SW480 (cell line): ENCODE measurements around the gene KANK3.
A peak's percentile ranks its signal among the peaks of the same experiment; 100 is the strongest.
"Not testable (repeated sequence)": the region's sequence is repeated elsewhere in the genome, so short reads cannot be mapped to it uniquely, and the experiment has no call there.

Experiments used
- DNase-seq: peaks from one replicate; pipeline ENCODE4 v3.0.0-alpha.2; 2016; ENCODE audit warnings: low spot score

Gene KANK3

DNA sequence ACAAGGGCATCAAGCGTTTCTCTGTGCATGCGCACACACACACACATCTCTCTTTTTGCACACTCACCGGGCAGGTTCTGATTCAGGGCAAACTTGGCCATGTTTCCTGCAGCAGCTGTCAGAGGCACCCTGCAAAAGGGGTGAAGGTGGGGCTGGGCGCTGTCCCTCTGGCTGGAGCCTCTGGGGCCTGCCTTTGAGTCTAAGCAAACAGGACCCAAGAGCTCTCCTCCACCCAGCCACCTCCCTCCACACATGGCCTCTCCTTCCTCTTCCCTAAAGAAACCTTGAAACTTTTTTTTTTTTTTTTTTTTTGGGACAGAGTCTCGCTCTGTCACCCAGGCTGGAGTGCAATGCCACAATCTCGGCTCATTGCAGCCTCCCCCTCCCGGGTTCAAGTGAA lies 5.3 kb downstream of the KANK3 start:
- no peak for DNase-seq

DNA sequence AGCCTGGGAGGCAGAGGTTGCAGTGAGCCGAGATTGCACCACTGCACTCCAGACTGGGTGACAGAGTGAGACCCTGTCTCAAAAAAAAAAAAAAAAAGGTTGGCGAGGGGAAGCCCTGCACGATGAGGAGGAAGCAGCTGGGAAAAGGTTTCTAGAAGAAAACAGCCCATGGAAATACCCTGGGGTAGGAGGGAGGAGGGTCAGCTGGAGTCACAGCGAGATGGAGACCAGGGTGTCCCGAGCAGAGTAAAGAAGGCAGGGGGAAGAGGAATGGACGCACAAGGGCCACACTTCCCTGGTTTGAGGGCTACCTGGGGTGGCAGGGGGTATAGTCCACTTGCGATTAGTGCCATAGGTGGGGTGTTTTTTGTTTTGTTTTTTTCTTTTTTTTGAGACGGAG lies 6.4 kb downstream of the KANK3 start:
- no peak for DNase-seq

DNA sequence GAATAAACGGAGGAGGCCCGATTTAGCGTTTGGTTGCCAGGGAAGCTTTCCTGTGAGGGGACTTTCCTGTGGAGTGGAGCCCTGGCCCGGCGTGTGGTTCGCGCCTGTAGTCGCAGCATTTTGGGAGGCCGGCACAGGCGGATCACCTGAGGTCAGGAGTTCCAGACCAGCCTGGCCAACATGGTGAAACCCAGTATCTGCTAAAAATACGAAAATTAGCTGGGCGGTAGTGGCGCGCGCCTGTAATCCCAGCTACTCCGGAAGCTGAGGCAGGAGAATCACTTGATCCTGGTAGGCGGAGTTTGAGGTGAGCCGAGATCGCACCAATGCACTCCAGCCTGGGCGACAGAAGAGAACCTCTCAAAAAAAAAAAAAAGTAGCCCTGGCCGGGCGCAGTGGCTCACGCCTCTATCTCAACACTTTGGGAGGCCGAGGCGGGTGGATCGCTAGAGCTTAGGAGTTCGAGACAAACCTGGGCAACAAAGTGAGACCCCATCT lies 6.9 kb downstream of the KANK3 start:
- no peak for DNase-seq

DNA sequence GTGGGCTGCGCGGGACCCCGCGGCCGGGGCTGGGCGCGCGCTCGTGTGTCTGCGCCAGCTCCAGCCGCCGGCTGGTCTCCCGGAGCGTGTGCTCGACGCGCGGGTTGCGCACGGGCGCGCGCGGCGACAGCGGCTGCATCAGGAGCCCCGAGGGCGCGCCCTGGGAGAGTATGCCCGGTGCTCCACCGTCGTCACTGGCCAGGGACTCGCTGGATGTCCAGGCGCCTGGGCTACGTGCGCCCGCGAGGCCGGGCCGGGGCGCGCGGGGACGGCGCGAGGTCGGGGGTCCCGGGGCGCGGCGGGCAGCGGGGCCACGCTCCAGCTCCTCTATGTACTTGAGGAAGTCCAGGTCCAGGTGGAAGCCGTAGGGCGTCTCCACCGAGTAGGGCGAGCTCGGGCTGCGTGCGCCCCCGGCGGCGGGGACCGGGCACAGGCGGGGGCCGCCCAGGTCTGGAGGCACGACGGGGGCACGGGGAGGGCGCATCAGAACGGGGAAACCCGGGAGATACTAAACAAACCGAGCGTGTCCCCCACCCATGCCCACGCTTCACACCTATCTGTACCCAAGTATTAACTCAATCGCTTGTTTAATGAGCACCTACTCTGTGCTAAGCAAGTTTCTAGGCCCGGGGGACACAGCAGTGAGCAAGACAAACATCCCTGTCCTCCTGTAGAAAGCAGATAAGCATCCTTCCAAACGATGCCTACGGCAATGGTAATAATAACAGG lies 7.6 kb downstream of the KANK3 start:
- DNase-seq: no peak

DNA sequence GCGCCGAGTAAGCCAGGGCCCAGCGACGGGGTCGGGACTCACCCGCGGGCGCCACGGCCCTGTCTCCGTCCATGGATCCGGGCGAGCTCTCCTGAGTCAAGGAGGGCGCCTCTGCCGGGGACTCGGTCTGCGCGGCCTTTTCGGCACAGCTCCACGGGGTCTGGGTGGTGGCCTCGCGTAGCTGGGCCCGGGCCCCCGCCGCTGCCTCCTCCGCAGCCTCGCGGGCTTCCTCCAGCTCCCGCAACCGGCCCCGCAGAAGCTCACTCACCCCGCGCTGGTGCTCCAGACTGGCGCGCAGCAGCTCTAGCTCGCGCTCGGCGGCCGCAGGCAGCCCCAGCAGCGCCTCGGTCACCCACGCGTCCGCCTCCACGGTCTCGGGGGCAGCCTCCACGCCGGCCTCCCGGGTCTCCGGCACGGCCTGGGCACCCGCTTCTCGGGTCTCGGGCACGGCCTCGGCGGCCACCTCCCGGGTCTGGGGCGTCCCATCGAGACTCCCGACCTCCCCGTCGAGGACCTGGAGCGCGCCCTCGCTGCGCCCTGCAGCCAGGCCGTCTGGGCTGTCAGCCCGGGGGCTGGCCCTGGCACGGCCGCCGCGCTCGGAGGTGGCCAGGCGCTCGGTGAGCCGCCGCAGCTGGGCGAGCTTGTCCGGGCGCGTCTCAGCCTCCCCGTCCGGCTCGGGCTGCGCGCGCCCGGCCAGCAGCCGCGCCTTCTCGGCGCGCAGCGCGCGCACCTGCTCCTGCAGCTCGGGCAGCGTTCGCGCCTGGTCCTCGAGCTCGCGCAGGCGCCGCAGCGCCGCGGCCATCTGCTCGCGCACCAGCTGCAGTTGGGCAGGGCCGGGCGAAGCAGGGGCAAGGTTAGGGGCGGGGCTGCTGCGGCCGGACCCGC lies 8.4 kb downstream of the KANK3 start:
- peak; percentile 73 for DNase-seq

DNA sequence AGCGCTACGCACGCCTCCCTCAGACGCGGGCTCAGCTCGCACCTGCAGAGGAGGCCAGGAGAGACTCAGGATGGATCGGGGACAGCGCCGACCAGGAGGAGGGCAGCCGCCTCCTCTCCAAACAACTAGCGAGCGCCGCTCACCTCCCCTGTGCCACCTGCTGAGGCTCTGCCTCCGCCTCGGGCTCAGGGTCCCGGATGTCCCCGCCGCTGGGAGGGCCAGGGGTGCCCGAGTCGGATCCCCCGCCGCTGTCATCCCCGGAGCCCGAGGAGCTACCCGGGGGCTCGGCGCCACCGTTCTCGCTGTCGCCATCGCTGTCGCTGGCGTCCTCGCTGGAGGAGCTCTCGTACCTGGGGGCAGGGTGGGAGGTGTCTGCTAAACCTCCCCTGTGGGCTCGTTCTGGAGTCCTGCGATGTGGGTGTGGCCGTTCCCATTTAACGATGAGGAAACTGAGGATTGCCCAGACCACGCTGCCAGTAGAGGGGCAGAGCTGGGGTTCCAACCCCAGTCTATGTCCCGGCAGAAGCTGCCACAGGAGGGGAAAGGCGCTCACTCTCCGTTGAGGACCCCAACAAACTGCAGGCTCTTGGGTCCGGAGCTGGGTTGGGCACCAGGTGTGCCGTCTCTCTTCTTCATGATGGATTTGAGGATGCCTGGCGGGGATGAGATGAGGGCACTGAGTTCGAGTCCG lies 9.2 kb downstream of the KANK3 start:
- DNase-seq: no peak

DNA sequence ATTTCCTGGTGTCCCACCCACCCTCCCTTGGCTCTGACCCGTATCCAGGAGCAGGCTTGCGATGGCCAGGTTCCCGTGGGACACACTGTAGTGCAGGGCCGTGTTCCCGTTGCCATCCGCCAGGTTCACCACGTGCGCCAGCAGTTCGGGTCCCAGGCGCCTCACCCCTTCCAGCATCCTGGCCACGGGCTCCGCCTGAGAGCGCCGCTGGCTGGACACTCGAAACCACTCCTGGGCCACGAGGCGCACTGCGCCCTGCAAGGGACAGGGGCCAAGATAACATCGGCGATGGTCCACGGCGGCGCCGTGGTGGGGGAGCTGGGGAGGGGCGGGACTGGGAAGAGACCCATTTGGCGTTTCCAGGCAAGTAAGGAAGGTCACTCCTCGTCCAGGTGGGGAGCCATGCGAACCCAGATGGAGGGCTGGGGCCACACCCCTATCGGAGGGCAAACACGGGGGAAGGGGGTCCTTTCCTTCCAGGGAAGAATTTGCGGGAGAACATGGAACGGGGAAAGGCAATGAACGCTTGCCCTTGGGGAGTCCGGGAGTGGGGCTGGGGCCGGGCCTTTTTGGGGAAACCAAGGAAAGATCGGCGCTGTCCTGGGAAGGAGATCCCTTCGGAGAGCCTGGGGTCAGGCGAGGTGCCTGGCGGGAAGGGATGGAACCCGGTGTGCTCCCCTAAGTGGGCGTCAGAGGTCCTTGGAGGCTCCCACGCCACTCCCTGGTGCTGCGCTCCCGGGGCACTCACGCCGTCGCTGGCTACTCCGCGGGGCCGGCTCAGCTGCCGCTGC lies 9.9 kb downstream of the KANK3 start:
- DNase-seq: no peak

DNA sequence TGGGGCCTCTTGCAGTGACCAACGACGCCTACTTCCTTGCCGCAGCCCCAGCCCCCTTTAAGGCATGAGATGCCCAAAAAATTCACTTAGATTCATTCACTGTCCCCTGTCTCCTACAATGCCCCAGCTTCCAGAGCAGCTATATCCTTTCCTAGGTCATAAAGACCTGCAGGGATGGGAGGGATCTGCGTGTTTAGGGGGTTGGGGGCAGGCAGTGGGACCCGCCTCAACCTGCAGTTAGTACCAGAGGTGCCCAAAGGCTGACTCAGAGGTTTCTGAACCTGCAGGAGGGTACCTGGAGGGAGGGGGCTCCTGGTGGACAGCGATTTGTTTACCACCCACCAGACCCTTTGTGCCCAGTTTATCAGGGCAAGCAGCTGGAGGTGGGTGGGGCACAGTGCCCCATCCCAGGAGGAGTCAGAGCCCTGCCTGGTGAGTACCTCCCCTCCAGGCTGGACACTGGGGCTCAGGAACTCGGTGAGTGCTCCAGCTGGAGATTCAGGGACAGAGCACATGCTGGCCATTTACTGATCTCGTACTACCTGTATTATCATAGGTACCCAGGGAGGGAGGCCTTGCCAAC lies 11.7 kb downstream of the KANK3 start:
- no peak for DNase-seq

DNA sequence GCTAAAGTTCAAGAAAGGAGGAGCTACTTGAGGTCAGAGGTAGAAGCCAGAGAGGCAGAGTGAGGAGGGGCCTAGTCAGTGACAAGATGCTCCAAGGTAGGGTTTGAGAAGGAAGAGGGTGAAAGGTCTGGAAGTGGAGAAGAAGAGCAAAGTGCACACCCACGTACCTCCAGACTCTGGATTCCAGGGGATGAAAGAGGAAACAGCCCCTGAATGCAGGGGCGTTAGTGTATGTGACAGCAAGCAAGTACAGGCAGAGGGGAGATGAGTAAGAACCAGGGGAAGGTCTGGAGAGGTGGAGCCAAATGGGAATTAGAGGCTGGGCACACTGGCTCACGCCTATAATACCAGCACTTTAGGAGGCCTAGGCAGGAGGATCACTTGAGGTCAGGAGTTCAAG lies 13.1 kb downstream of the KANK3 start:
- no peak for DNase-seq

DNA sequence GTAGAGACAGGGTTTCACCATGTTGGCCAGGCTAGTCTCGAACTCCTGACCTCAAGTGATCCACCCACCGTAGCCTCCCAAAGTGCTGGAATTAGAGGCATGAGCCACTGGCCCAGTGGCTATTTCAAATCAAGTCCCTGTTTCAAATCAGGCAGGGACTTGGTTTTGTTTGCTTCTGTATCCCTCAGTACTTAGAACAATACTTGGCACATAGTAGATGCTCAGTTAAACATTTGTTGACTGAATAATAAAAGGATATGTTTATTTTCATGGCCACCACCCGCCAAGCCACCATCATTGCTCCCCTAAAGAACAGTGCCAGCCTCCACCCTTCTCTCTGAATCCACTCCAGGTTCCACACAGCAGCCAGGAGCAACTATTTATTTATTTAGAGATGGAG lies 17.6 kb downstream of the KANK3 start:
- no peak for DNase-seq

DNA sequence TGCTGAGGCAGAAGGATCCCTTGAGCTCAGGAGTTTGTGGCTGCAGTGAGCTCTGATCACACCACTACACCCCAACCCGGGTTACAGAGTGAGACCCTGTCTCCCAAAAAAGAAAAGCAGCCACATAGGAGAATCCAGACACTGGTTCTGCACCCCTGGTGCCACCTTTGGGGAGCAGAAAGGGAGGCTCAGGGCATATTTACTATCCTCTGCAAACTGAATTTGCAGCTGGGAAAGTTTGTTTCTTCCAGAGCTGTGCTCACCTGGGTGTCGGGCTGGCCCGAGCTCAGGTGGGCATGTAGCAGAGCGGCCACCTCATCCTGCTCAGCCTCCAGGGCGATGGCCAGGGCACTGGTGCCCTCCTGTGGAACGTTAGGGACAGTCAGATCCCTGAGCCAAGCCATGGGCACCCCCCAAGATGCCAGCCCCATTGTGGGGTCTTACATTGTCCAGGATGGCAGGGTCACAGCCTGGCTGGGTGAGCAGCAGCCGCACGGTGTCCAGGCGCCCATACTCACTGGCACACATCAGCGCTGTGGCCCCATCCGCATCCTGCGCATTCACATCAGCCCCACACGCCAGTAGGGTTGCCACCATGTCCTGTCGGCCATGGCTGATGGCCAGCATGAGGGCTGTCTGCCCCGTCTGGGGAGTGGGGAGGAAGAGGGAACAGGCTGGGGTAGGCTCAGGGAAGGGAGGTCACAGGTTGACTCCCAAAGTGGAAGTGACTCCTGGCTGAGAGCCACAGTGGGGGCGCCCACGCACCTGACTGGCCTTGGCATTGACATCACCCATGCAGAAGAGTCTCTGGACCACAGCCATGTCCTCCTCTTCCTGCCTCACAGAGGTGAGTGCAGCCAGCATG lies 18.6 kb downstream of the KANK3 start:
- DNase-seq: no peak

DNA sequence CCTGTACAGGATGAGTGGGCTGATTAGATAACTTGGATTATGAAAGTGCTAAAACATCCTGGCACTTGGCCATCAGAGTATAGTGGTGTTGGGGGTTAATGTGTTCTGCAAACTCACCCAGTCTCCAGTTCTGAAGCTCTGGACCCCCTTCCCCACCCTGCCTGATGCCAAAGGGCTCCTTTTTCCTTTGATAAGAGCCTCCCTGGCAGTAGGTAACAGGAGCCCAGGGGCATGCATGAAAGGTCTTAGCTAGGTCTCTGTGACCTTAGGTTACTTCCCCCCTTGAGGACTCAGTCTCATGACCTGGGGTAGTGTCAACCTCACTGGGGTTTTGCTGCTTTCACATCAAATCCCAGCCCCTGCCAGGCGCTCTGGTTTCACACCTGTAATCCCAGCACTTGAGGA lies 19.3 kb downstream of the KANK3 start:
- no peak for DNase-seq

DNA sequence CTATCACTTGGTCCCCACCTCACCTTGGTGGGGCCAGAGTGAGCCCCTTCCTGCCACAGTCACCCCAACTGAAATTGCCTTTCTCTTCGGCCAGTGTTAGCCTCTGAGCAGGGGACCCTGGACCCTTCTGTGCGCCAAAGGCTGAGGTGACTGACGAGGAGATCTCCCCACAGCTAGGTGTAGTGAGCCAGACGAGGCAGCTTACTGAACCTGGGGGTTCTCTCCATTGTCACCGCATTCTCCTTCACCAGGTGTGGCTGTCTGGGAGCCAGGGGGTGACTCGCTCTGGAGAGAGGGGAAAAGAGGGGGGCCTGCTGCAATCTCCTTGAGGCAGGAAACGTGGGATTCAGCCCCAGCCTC lies 20.4 kb downstream of the KANK3 start:
- no peak for DNase-seq

DNA sequence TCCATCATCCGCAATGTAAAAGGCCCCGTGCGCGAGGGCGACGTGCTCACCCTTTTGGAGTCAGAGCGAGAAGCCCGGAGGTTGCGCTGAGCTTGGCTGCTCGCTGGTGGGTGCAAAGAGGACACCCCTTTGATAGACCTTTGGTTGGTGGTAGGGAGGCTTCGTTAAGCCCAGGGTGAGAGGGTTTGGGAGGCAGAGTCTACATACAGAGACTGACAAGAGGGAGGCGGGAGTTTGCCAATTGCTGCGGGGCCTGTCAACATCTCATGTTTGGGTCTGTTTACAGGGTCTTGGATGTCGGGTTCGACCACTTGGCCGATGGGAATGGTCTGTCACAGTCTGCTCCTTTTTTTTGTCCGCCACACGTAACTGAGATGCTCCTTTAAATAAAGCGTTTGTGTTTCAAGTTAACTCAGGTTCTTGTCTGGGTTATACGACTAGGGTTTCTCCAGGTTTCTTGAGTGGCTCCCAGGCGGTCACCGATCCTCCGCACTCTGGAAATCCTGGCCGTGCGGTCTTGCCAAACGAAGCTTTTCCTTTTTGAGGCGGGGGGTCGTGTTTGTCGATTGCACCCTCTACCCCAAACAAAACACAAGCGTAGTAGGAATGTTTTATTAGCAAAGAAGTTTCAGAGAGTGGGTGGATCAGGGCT lies 20.9 kb downstream of the KANK3 start:
- DNase-seq: no peak

DNA sequence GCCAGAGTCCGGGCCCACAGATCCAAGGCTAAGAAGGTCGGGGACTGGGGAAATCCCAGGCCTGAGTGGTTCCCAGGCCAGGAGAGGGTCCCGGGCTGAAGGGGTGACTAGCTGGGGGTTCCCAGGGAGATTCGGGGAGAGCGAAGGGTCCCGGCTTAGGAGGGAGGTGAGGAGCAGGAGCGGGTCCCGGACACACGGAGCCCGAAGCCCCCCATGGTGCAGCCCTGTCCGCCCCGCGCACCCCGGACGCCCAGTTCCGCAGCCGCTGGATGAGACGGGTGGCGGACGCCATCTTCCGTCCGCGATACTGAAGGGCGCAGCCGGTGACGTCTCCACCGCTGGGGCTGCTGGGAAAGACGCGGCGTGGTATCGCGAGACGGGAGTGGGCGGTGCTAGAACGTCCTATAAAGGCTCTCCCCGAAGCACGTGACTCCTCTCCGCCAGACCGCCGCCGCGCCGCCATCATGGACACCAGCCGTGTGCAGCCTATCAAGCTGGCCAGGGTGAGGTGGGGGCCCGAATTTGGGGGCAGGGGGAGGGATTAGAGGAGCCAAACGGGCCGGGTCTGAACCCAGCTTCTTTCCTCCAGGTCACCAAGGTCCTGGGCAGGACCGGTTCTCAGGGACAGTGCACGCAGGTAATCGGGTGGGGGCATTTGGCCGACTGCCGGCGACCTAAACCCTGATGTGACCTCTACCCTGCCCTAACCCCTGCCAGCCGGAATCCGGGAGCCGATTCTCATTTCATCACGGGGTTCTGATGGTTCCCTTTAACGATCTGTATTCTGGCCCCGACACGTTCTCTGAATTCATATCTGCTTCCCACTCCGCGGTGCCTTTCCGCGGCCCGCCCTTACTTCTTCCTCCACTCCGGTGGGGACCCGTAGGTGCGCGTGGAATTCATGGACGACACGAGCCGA lies 21.7 kb downstream of the KANK3 start, which contains the start of the genes NDUFA7 and RPS28:
TSS of gene NDUFA7 (minus strand) at position 309 of the 919 bp plus-strand sequence. CDS start at position 292, 17 bp downstream.
TSS of gene RPS28 (plus strand) at position 430 of the 919 bp plus-strand sequence. CDS start at position 465, 35 bp downstream.
- DNase-seq: peak; percentile 93

DNA sequence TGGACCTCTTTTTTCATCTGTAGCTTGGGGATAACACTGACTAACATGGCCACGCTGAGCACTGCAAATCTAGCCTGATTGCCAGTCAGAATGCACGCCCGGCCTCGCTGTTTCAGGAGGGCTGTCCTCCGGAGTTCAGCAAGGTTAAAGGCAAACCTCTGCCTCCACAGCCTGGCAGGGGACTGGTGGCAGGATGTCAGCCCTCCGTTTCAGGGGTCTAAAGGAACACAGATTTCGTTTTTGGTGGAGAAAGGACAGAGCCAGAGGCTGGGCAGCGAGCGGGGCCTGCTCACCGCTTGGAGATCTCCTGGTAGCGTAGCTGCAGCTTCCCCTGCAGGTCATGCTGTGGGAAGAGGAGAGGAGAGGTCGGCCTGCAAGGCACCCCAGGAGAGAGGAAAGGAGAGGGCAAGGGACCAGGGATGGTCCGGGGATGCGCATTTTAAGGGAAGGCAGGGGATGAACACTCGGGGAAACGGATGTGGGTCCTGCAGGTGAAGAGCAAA lies 22.4 kb downstream of the KANK3 start:
- no peak for DNase-seq

DNA sequence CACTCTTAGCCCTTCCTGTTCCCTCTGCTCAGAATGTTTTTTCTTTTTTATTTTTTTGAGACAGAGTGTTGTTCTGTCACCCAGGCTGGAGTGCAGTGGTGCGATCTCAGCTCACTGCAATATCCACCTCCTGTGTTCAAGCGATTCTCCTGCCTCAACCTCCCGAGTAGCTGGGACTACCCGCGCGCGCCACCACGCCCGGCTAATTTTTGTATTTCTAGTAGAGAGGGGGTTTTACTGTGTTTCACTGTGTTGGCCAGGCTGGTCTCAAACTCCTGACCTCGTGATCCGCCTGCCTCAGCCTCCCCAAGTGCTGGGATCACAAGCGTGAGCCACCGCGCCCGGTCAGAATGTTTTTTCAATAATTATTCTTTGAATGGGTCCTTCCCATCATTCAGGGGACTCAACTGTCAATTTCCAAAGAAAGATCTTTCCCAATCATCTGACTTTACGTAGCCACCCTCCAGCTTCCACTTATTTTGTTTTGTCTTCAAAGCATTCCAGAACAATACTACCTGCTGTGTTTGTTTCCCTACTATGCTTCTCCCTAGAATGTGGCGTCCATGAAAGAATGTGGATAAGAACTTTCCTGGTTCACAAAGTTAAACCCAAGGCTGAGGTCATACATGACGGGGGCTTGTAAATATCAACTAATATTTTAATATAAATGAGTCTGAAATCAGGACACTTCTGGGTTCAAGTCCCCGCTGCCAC lies 23.1 kb downstream of the KANK3 start:
- no peak for DNase-seq

DNA sequence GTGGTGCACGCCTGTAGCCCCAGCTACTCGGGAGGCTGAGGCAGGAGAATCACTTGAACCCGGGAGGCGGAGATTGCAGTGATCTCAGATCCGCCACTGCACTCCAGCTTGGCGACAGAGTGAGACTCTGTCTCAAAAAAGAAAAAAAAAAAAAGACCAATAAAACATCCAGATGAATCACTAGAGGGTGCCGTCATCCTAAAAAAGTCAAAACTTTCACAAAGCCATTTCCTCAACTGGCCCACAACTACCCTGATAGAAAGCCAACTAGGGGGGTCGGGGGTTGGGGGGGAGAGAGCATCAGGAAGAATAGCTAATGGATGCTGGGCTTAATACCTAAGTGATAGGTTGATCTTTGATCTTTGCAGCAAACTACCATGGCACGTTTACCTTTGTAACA lies 24.2 kb downstream of the KANK3 start:
- DNase-seq: not testable (repeated sequence)
